IMR-90 (cell line): ENCODE measurements around the gene PDCD11. TPM values are rescaled to one million over a fixed set of nuclear protein-coding genes. Genes with fewer than 3 reads are reported as not detected.

Experiments
- ATAC-seq: fragments of 200-7000 bp; cut with Tn5 transposase; 2 replicates; pipeline ENCODE4 v1.9.1; 2020; ENCODE audit warnings: low read depth, mild to moderate bottlenecking, moderate library complexity
- BruUV-seq: library from RNA; stranded (reverse); fragments of 400-500 nt; replicated peaks from 2 replicates; lab custom pipeline; 2021; lab: Mats Ljungman, UMichigan
- CTCF ChIA-PET: fragments of 300-600 bp; formaldehyde crosslinking; extraction: SDS; loops from one replicate; lab custom pipeline; 2021; ENCODE audit warnings: antibody characterized with exemption; lab: Yijun Ruan, JAX
- POLR2A ChIA-PET: fragments of 300-600 bp; sonication (Branson Sonifier 250); formaldehyde crosslinking; loops from one replicate; lab custom pipeline; 2022; ENCODE audit warnings: antibody characterized with exemption; ENCODE audit not compliant: unreplicated experiment; lab: Charles Lee
- DNase-seq: peaks from one replicate; pipeline ENCODE4 v3.0.0; 2013
- H2AFZ ChIP-seq: replicated peaks from 2 replicates; pipeline ENCODE3; 2013; ENCODE audit warnings: low read length, mild to moderate bottlenecking; ENCODE audit not compliant: poor library complexity
- H2AK5ac ChIP-seq: 2 replicates; pipeline ENCODE4 v1.6.1; 2013; ENCODE audit warnings: low read depth, low read length, inconsistent platforms
- H2AK9ac ChIP-seq: replicated peaks from 2 replicates; pipeline ENCODE3; 2013; ENCODE audit warnings: mild to moderate bottlenecking, low read depth, low read length, moderate library complexity; ENCODE audit not compliant: poor library complexity
- H2BK120ac ChIP-seq: 2 replicates; pipeline ENCODE4 v1.6.1; 2013; ENCODE audit warnings: low read depth, low read length, inconsistent platforms
- H2BK15ac ChIP-seq: 3 replicates; pipeline ENCODE4 v1.6.1; 2013; ENCODE audit warnings: low read depth, low read length, inconsistent platforms
- H2BK20ac ChIP-seq: 2 replicates; pipeline ENCODE4 v1.6.1; 2013; ENCODE audit warnings: low read depth, mild to moderate bottlenecking, inconsistent platforms, low read length, moderate library complexity
- H2BK5ac ChIP-seq: 2 replicates; pipeline ENCODE4 v1.6.1; 2013; ENCODE audit warnings: mild to moderate bottlenecking, low read depth, low read length, inconsistent platforms; ENCODE audit not compliant: poor library complexity, severe bottlenecking
- H3K14ac ChIP-seq: replicated peaks from 2 replicates; pipeline ENCODE4 v1.6.1; 2013; ENCODE audit warnings: low read depth, low read length, inconsistent platforms
- H3K18ac ChIP-seq: 2 replicates; pipeline ENCODE4 v1.6.1; 2013; ENCODE audit warnings: low read depth, low read length, control low read depth
- H3K23ac ChIP-seq: 2 replicates; pipeline ENCODE4 v1.6.1; 2013; ENCODE audit warnings: low read depth, low read length, inconsistent platforms
- H3K27ac ChIP-seq: 2 replicates; pipeline ENCODE4 v1.5.1; 2013; ENCODE audit warnings: mild to moderate bottlenecking, control low read depth, low read length; ENCODE audit not compliant: insufficient read depth
- H3K27me3 ChIP-seq: 2 replicates; pipeline ENCODE4 v1.6.1; 2013; ENCODE audit warnings: low read length; ENCODE audit not compliant: control insufficient read depth, insufficient read depth
- H3K36me3 ChIP-seq: 2 replicates; pipeline ENCODE4 v1.6.1; 2013; ENCODE audit warnings: low read length, mixed read lengths; ENCODE audit not compliant: control insufficient read depth, insufficient read depth
- H3K4ac ChIP-seq: 2 replicates; pipeline ENCODE4 v1.6.1; 2013; ENCODE audit warnings: low read depth, low read length, inconsistent platforms
- H3K4me1 ChIP-seq: 2 replicates; pipeline ENCODE4 v1.6.1; 2013; ENCODE audit warnings: low read length, mixed read lengths; ENCODE audit not compliant: control insufficient read depth, insufficient read depth
- H3K4me2 ChIP-seq: 2 replicates; pipeline ENCODE4 v1.6.1; 2013; ENCODE audit warnings: low read depth, mild to moderate bottlenecking, control low read depth, low read length, moderate library complexity
- H3K4me3 ChIP-seq: 2 replicates; pipeline ENCODE4 v1.5.1; 2013; ENCODE audit warnings: low read depth, mild to moderate bottlenecking, control low read depth, low read length, moderate library complexity; ENCODE audit not compliant: insufficient read depth
- H3K56ac ChIP-seq: 2 replicates; pipeline ENCODE4 v1.6.1; 2013; ENCODE audit warnings: low read length, inconsistent platforms; ENCODE audit not compliant: insufficient read depth; ENCODE audit errors: extremely low read depth
- H3K79me1 ChIP-seq, 2 experiments: 2 replicates each; pipeline ENCODE4 v1.6.1; 2013; ENCODE audit warnings: low read length in 2 of 2, inconsistent platforms in 1 of 2, low read depth in 1 of 2
- H3K9ac ChIP-seq: 2 replicates; pipeline ENCODE4 v1.6.1; 2013; ENCODE audit warnings: low read depth, low read length, control low read depth
- H3K9me1 ChIP-seq: 2 replicates; pipeline ENCODE4 v1.6.1; 2013; ENCODE audit warnings: low read length, inconsistent platforms; ENCODE audit not compliant: insufficient read depth
- H3K9me3 ChIP-seq: 2 replicates; pipeline ENCODE4 v1.6.1; 2013; ENCODE audit warnings: low read length; ENCODE audit not compliant: control insufficient read depth, insufficient read depth
- H4K20me1 ChIP-seq: 2 replicates; pipeline ENCODE4 v1.6.1; 2013; ENCODE audit warnings: low read length, inconsistent platforms; ENCODE audit not compliant: insufficient read depth
- H4K5ac ChIP-seq: 2 replicates; pipeline ENCODE4 v1.6.1; 2013; ENCODE audit warnings: mild to moderate bottlenecking, low read depth, low read length, control low read depth
- H4K8ac ChIP-seq, 2 experiments: 2 replicates each; pipeline ENCODE4 v1.6.1; 2013; ENCODE audit warnings: low read depth in 2 of 2, low read length in 2 of 2, control low read depth in 1 of 2, inconsistent platforms in 1 of 2
- H4K91ac ChIP-seq: 2 replicates; pipeline ENCODE4 v1.6.1; 2013; ENCODE audit warnings: low read depth, low read length, inconsistent platforms; ENCODE audit not compliant: insufficient read depth
- MAFK ChIP-seq: IDR thresholded peaks from 2 replicates; pipeline ENCODE4 v1.6.1; 2012; ENCODE audit warnings: low read depth, low read length, improper control_type of control experiment
- WGBS, 2 experiments: methylation state at CpG; one replicate each; pipeline versions ENCODE4 v1.1.5 to v1.1.7; 2013; ENCODE audit warnings: missing lambda C conversion rate in 2 of 2; ENCODE audit not compliant: insufficient read length in 1 of 2; ENCODE audit errors: extremely low coverage in 2 of 2; 5-methylcytosine and 5-hydroxymethylcytosine counted together
- dilution Hi-C: fragments of 300-500 bp; cut with HindIII; formaldehyde crosslinking; loops from one replicate; pipeline ENCODE4 v1.14.3; 2018; ENCODE audit warnings: low sequenced_read_pairs; ENCODE audit not compliant: unreplicated experiment
- in situ Hi-C: fragments of 300-500 bp; cut with MboI; formaldehyde crosslinking; loops from 3 replicates; pipeline ENCODE4 v1.14.3; 2019; ENCODE audit warnings: low sequenced_read_pairs, inconsistent platforms, mixed read lengths
- intact Hi-C: fragments of 100-400 bp; cut with micrococcal nuclease; formaldehyde crosslinking; loops from 2 replicates; pipeline ENCODE4 v1.10.0; 2022
- polyA plus RNA-seq, 3 experiments: library from polyadenylated mRNA; depleted of rRNA; stranded (reverse); fragments of >200 nt; gene quantifications; 2 replicates each; pipeline ENCODE4 v1.2.3, GENCODE V29; 2012; ENCODE audit warnings: low replicate concordance in 1 of 3
- total RNA-seq: library from RNA; depleted of rRNA; stranded (reverse); fragments of >200 nt; gene quantifications from 2 replicates; pipeline ENCODE4 v1.2.3, GENCODE V29; 2012

The PDCD11 gene
- total and polyA plus RNA-seq, 2 of the 4 experiments (the other 2 are of a cell fraction), result 20.4 to 56.8 TPM

DNA sequence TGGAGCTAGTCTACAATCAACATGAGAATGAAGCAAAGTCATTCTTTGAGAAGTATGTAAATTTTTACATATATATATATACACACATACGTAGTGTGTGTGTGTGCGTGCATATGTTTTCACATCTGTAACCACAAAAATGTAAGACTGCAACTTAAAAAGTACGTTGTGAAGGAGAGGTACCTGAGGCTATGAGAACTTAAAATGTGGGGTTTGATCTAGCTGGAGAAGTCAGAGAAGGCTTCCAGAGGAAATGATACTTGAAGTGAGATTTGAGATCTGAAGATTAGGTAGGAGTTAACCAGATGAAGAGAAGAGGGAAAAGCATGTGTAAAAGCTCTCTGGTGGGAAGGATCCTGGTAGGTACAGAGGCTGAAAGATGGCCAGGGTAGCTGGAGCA, 22.9 kb upstream of the PDCD11 start:
- intact Hi-C loops, result no loop called here
- no CpG with 5 or more reads among the region's 3 CpGs for WGBS, 2 experiments
- H3K9ac ChIP-seq, result no peak overlapping the region
- H3K4me1 ChIP-seq, result no peaks in the 10 kb centered on the region
- H3K23ac ChIP-seq, result no peak overlapping the region
- CTCF ChIA-PET, result no interaction called here
- BruUV-seq, result no TSS peak
- no peak overlapping the region for H3K14ac ChIP-seq
- no peak overlapping the region for H4K91ac ChIP-seq
- no peaks in the 10 kb centered on the region for H3K27me3 ChIP-seq
- no peak overlapping the region for H3K4ac ChIP-seq
- peaks cover 8 to 32% of the 10 kb centered on the region in 2 experiments; a peak in 3 of 4 replicates for H3K79me1 ChIP-seq
- no peaks in the 10 kb centered on the region for H3K9me3 ChIP-seq
- DNase-seq (no peak), ATAC-seq (no peak)
- H2AFZ ChIP-seq, result no peak overlapping the region
- H2BK20ac ChIP-seq, result no peak overlapping the region
- no peak overlapping the region for H3K4me3 ChIP-seq
- no peaks in the 10 kb centered on the region; the same call in 1 of the 2 replicates for H3K9me1 ChIP-seq
- no peak overlapping the region for H4K5ac ChIP-seq
- H2BK120ac ChIP-seq, result no peak overlapping the region
- no peaks in the 10 kb centered on the region for H4K20me1 ChIP-seq
- POLR2A ChIA-PET, result no interaction called here
- H3K56ac ChIP-seq, result no peak overlapping the region
- TF ChIP-seq MAFK, result no peak
- H3K4me2 ChIP-seq, result no peak overlapping the region
- no peak overlapping the region for H2AK9ac ChIP-seq
- no peak overlapping the region for H3K18ac ChIP-seq
- dilution Hi-C loops, result no loop called here
- in situ Hi-C loops, result no loop called here
- no peak overlapping the region for H3K27ac ChIP-seq
- H2BK15ac ChIP-seq, result no peak overlapping the region
- peaks cover 10% of the 10 kb centered on the region for H3K36me3 ChIP-seq
- no peak overlapping the region for H4K8ac ChIP-seq
- no peak overlapping the region for H2AK5ac ChIP-seq
- no peak overlapping the region for H2BK5ac ChIP-seq
